GM23338 (cell line): ENCODE data around the gene PXYLP1.

ENCODE experiments used
- CTCF ChIP-seq, 2 experiments: fragments of 200-600 bp in 1 of 2; sonication (generic) in 1 of 2; conservative IDR thresholded peaks; 2 replicates each; pipeline versions ENCODE4 v1.5.1 to v1.6.1; 2016 to 2017; ENCODE audit warnings: antibody characterized with exemption in 2 of 2, low read depth in 2 of 2, mild to moderate bottlenecking in 2 of 2, moderate library complexity in 1 of 2
- ETS1 ChIP-seq: IDR thresholded peaks from 2 replicates; pipeline ENCODE4 v1.6.1; 2016; ENCODE audit warnings: antibody characterized with exemption
- EZH2 ChIP-seq: fragments of 200-600 bp; sonication (generic); IDR thresholded peaks from one replicate; pipeline ENCODE4 v1.8.0; 2017; ENCODE audit warnings: antibody characterized with exemption, mild to moderate bottlenecking, low read depth; ENCODE audit not compliant: unreplicated experiment
- EZH2phosphoT487 ChIP-seq: fragments of 200-600 bp; sonication (generic); IDR thresholded peaks from one replicate; pipeline ENCODE4 v1.8.1; 2018; ENCODE audit warnings: antibody characterized with exemption; ENCODE audit not compliant: unreplicated experiment
- JUNB ChIP-seq: IDR thresholded peaks from one replicate; pipeline ENCODE4 v1.6.1; 2016; ENCODE audit warnings: antibody characterized with exemption; ENCODE audit not compliant: unreplicated experiment

GRCh38 chr3:141337523-141337854 is 105.9 kb downstream of the PXYLP1 start:
- no peak for TF ChIP-seq CTCF (conservative IDR thresholded peaks at IDR 0.05; ENCODE audit: low read depth in 2 of 2)
- no peak for TF ChIP-seq JUNB
- no peak for TF ChIP-seq EZH2
- TF ChIP-seq EZH2phosphoT487: no peak
- no peak for TF ChIP-seq ETS1
